Liver (tissue), 3 donors: ENCODE measurements around the gene CDC16.

Experiments used
- CTCF ChIP-seq: fragments of 150-350 bp; IDR thresholded peaks from 2 replicates; pipeline ENCODE4 v1.5.1; 2017; ENCODE audit warnings: improper control_type of control experiment, low read depth, low read length; ENCODE audit not compliant: missing input control
- HNF4A ChIP-seq, 2 donors: conservative IDR thresholded peaks; 2 replicates each; pipeline ENCODE4 v1.6.1; 2016; ENCODE audit warnings: antibody characterized with exemption in 2 of 2, mild to moderate bottlenecking in 2 of 2
- RAD21 ChIP-seq, 2 donors: IDR thresholded peaks; 2 replicates each; pipeline ENCODE4 v1.6.1; 2016; ENCODE audit warnings: antibody characterized with exemption in 2 of 2, mild to moderate bottlenecking in 2 of 2
- REST ChIP-seq: IDR thresholded peaks from 2 replicates; pipeline ENCODE4 v1.6.1; 2016; ENCODE audit warnings: antibody characterized with exemption, mild to moderate bottlenecking
- TAF1 ChIP-seq: conservative IDR thresholded peaks from 2 replicates; pipeline ENCODE4 v1.6.1; 2016; ENCODE audit warnings: antibody characterized with exemption, mild to moderate bottlenecking
- donor health status: healthy.
- donor health status: healthy.

- no peak for TF ChIP-seq CTCF
- TF ChIP-seq RAD21 (IDR thresholded peaks at IDR 0.05) = no peak
- TF ChIP-seq REST = no peak
- TF ChIP-seq HNF4A (conservative IDR thresholded peaks at IDR 0.05) = no peak
- TF ChIP-seq TAF1 = no peak
These were observed 12.2 kb upstream of the CDC16 start for GRCh38 chr13:114222461-114222968.
